ENCODE measurements around the gene RPS18. TPM values are rescaled to one million over a fixed set of nuclear protein-coding genes. Genes with fewer than 3 reads are reported as not detected.

The RPS18 gene
- total RNA-seq, 1 experiment from 2014 or later: 4,062 TPM

DNA sequence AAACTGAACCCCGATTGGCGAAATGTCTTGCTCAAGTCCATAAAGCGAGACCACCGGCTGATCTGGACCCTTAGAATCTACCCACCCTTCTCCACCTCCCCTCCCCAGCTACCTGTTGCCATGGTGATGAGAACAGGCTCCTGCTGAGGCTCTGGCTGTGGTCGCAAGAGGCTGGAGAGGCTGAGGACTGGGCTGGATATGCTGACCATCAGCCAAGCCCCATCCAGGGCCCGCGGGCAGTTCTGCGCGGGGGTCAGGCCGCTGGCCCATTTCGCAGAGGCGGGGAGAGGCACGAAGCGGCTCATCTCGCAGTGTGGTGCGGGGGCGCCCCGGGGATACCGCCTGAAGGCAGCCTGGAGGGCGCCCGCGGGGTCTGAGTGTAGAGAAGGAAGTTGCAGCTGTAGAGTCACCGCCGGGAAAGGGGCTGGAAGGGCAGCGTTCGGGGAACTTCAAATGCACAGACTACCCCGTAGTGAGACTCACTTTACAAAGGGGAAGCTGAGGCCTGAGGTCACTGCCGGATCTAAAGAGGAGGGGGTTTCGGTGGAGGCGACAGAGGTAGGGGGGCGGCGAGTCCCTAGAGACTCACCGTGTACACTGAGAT is 41.3 kb downstream of the RPS18 start:
- DNase-seq (ENCODE audit: low read depth, low spot score): no peak
- H3K27me3 ChIP-seq (ENCODE audit: insufficient read depth, low read length): no peaks in the 10 kb centered on the region
- H3K79me2 ChIP-seq (ENCODE audit: insufficient read depth, low read length): peaks cover 28% of the 10 kb centered on the region
- CTCF ChIA-PET: interaction anchor here (1.0 kb wide), 1 partner anchor 14 kb away, joined by 3 read pairs; the partner anchor contains the start of gene RGL2
- H3K9me2 ChIP-seq (ENCODE audit: insufficient read depth): no peaks in the 10 kb centered on the region
- H3K36me3 ChIP-seq (ENCODE audit: control insufficient read depth in 1 of 2, insufficient read depth in 2 of 2, low read length in 2 of 2): peaks cover 0 to 3% of the 10 kb centered on the region in 2 experiments; a peak in 1 of 4 replicates
- TF ChIP-seq, protein P1, sequence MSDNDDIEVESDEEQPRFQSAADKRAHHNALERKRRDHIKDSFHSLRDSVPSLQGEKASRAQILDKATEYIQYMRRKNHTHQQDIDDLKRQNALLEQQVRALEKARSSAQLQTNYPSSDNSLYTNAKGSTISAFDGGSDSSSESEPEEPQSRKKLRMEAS (IDR thresholded peaks at IDR 0.05): no peak
- TF ChIP-seq ATF3 (IDR thresholded peaks at IDR 0.05) (no peak), JUND (IDR thresholded peaks at IDR 0.05) (no peak), ZBTB33 (IDR thresholded peaks at IDR 0.05; ENCODE audit: extremely low read depth, insufficient replicate concordance, low read length) (no peak), REST (IDR thresholded peaks at IDR 0.05; ENCODE audit: low read depth) (no peak), SIN3A (IDR thresholded peaks at IDR 0.05; ENCODE audit: low read depth) (no peak), EGR1 (IDR thresholded peaks at IDR 0.05; ENCODE audit: low read depth) (no peak), POLR2AphosphoS5 (IDR thresholded peaks at IDR 0.05; ENCODE audit: low read depth, low read length) (no peak), SRF (IDR thresholded peaks at IDR 0.05; ENCODE audit: low read depth) (no peak), ELF1 (IDR thresholded peaks at IDR 0.05; ENCODE audit: borderline replicate concordance, low read depth) (no peak), EZH2phosphoT487 (IDR thresholded peaks at IDR 0.05; ENCODE audit: borderline replicate concordance) (no peak), FOSL1 (IDR thresholded peaks at IDR 0.05; ENCODE audit: low read depth) (no peak), SP1 (IDR thresholded peaks at IDR 0.05; ENCODE audit: low read depth) (no peak), POLR2A (IDR thresholded peaks at IDR 0.05; ENCODE audit: borderline replicate concordance, extremely low read depth, insufficient read depth, insufficient read length) (no peak)
- TF ChIP-seq, protein P2, sequence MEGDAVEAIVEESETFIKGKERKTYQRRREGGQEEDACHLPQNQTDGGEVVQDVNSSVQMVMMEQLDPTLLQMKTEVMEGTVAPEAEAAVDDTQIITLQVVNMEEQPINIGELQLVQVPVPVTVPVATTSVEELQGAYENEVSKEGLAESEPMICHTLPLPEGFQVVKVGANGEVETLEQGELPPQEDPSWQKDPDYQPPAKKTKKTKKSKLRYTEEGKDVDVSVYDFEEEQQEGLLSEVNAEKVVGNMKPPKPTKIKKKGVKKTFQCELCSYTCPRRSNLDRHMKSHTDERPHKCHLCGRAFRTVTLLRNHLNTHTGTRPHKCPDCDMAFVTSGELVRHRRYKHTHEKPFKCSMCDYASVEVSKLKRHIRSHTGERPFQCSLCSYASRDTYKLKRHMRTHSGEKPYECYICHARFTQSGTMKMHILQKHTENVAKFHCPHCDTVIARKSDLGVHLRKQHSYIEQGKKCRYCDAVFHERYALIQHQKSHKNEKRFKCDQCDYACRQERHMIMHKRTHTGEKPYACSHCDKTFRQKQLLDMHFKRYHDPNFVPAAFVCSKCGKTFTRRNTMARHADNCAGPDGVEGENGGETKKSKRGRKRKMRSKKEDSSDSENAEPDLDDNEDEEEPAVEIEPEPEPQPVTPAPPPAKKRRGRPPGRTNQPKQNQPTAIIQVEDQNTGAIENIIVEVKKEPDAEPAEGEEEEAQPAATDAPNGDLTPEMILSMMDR (IDR thresholded peaks at IDR 0.05 in 2 of 3, conservative IDR thresholded peaks at IDR 0.05 in 1 of 3; ENCODE audit: borderline replicate concordance in 1 of 3, insufficient read depth in 1 of 3, low read depth in 2 of 3, low read length in 2 of 3): no peak
- TSS peak; percentile 66 for BruUV-seq (replicated peaks)
- peaks cover 27 to 38% of the 10 kb centered on the region in 2 experiments for H3K4me1 ChIP-seq (ENCODE audit: control insufficient read depth in 1 of 2, insufficient read depth in 2 of 2, low read length in 2 of 2)
- H4K20me1 ChIP-seq (ENCODE audit: insufficient read depth): no peaks in the 10 kb centered on the region
- intact Hi-C loops (cut with micrococcal nuclease): no loop called here
- peak; percentile 3; the same call in 1 of the 2 replicates for ATAC-seq
- no peak overlapping the region for H2AFZ ChIP-seq (ENCODE audit: low read depth, low read length, poor library complexity, severe bottlenecking)
- H3K27ac ChIP-seq (ENCODE audit: low read depth, low read length): peak overlapping the region; percentile 89
- POLR2A ChIA-PET: no interaction called here
- peak overlapping the region; percentile 95 for H3K4me2 ChIP-seq (ENCODE audit: low read length)
- H3K9me3 ChIP-seq (ENCODE audit: control insufficient read depth in 1 of 2, insufficient read depth in 1 of 2, low read depth in 1 of 2, low read length in 2 of 2): no peaks in the 10 kb centered on the region
- H3K9ac ChIP-seq (ENCODE audit: low read length): peak overlapping the region; percentile 92
- peak overlapping the region; percentile 78 to 91 for H3K4me3 ChIP-seq (replicated peaks in 1 of 2; ENCODE audit: low read depth in 1 of 2, low read length in 2 of 2)
- RAD21 ChIA-PET (ENCODE audit: low non-redundant PET in 1 of 2, low total read pairs in 2 of 2, uncharacterized antibody in 2 of 2, unreplicated experiment in 2 of 2): no interaction called here
